ENCODE results near the gene TIMP4. TPM values are rescaled to one million over a fixed set of nuclear protein-coding genes. Genes with fewer than 3 reads are reported as not detected.

The TIMP4 gene
- total and polyA plus RNA-seq, 5 donors: 13.7 to 33.7 (median 18.6) TPM

DNA sequence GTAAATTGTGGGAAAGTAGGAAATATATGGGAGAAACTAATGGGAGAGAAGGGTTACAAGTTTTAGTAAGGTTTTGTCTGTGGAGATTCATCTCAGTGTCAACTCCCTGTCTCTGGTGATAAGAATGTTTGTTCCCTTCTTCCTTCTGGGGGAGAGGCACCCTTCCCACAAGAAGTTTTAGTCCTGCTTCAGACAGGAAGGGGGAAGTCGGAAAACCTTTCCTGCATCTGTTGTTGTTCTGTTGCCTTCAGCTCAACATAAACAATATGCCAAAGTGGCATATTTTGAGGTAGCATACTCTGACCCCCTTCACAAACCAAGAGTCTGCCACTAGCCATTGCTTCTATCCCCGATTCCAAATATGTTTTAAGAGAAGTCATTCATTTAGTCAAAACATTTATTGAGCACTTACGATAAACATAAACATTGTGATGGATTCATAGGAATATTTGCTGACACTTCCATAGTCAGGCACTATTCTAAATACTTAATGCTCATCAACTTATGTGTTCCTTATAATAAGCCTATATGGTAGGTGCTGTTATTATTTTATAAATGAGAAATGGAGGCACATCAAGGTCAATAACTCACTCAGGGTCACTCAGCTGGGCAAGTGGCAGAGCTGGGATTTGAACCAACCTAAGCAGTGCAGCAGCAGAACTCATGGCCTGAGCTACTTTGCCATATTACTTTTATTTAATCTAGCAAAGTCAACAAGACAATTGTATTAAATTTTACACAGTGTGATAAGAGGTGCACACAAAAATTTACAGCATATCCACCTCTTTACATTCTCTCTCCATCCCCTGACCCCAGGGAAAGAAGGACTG, 34.2 kb upstream of the TIMP4 start:
- WGBS: 88% methylated on average over 3 of the region's 3 CpGs
- Histone ChIP-seq H3K27ac (ENCODE audit: low read length) (no peak overlapping the region), H3K27me3 (ENCODE audit: control insufficient read depth, insufficient read depth) (no peaks in the 10 kb centered on the region), H3K4me3 (ENCODE audit: low read length) (no peak overlapping the region), H3K4me1 (ENCODE audit: control insufficient read depth, insufficient read depth, low read length) (peaks cover 7% of the 10 kb centered on the region), H3K9me3 (ENCODE audit: control insufficient read depth, low read length) (no peaks in the 10 kb centered on the region)
- no peak for ATAC-seq
- intact Hi-C loops (cut with DNase I): no loop called here
- DNase-seq: no peak

- Histone ChIP-seq H3K9me3 (ENCODE audit: control insufficient read depth, low read length) (no peaks in the 10 kb centered on the region), H3K4me3 (ENCODE audit: low read length) (no peak overlapping the region), H3K27ac (ENCODE audit: low read length) (no peak overlapping the region), H3K27me3 (ENCODE audit: control insufficient read depth, insufficient read depth) (no peaks in the 10 kb centered on the region), H3K4me1 (ENCODE audit: control insufficient read depth, insufficient read depth, low read length) (peaks cover 9% of the 10 kb centered on the region)
- intact Hi-C loops (cut with DNase I): no loop called here
- WGBS: 91% methylated on average over 8 of the region's 8 CpGs
- no peak for DNase-seq
- ATAC-seq: no peak
Observed at GRCh38 chr3:12192173-12192572, 33.5 kb upstream of the TIMP4 start.

DNA sequence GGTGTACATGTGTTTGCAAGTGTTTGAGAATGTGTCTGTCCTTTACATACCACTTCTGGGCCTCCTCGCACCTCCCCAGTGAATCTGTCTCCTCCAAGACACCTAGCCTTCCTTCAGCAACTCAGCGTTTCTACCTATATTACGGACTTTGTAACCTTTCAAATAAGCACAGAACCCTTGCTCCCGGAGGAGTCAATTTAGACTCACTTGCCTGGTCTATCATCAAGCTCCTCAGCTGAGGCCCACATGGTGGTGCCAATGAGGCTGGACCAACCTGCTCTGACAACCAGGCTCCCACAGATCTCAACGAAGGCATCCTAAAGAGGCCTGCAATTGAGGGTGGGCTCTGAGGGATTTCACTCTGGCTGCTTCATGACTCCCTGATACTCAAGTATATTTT, 32.8 kb upstream of the TIMP4 start:
- H3K27ac ChIP-seq (ENCODE audit: low read length): no peak overlapping the region
- peaks cover 9% of the 10 kb centered on the region for H3K4me1 ChIP-seq (ENCODE audit: control insufficient read depth, insufficient read depth, low read length)
- no peaks in the 10 kb centered on the region for H3K9me3 ChIP-seq (ENCODE audit: control insufficient read depth, low read length)
- H3K4me3 ChIP-seq (ENCODE audit: low read length): no peak overlapping the region
- H3K27me3 ChIP-seq (ENCODE audit: control insufficient read depth, insufficient read depth): no peaks in the 10 kb centered on the region
- DNase-seq (no peak), ATAC-seq (no peak)
- intact Hi-C loops (cut with DNase I): no loop called here
- WGBS: 91% methylated on average over 5 of the region's 5 CpGs

DNA sequence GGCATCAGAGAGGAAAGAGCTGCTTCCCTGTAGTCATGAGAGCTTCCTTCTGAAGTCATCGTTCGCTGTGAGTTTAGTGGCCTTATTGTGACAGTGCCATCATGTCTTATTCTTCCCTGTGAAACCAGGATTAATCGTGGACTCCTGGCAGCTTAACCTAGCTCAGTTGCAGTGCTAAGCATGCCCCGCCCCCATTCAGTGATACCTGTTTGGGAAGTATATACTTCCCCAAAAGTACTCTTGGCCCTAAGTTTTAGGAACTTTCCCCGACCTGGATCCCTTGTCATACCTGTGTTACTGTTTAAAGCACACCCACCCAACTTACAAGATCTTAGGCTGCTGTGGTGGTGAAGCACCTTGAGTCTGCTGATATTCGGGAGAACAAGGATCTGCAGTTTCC, 32.1 kb upstream of the TIMP4 start:
- H3K4me3 ChIP-seq (ENCODE audit: low read length): no peak overlapping the region
- 88% methylated on average over 6 of the region's 6 CpGs for WGBS
- DNase-seq (no peak), ATAC-seq (no peak)
- peaks cover 9% of the 10 kb centered on the region for H3K4me1 ChIP-seq (ENCODE audit: control insufficient read depth, insufficient read depth, low read length)
- no peaks in the 10 kb centered on the region for H3K27me3 ChIP-seq (ENCODE audit: control insufficient read depth, insufficient read depth)
- intact Hi-C loops (cut with DNase I): no loop called here
- H3K27ac ChIP-seq (ENCODE audit: low read length): no peak overlapping the region
- no peaks in the 10 kb centered on the region for H3K9me3 ChIP-seq (ENCODE audit: control insufficient read depth, low read length)

GRCh38 chr3:12190221-12190807, 31.6 kb upstream of the TIMP4 start:
- H3K4me1 ChIP-seq (ENCODE audit: control insufficient read depth, insufficient read depth, low read length): peaks cover 9% of the 10 kb centered on the region
- intact Hi-C loops (cut with DNase I): no loop called here

GRCh38 chr3:12188681-12189287, 30.1 kb upstream of the TIMP4 start:
- WGBS: 66% methylated on average over 8 of the region's 8 CpGs
- H3K9me3 ChIP-seq (ENCODE audit: control insufficient read depth, low read length): no peaks in the 10 kb centered on the region
- no peaks in the 10 kb centered on the region for H3K27me3 ChIP-seq (ENCODE audit: control insufficient read depth, insufficient read depth)
- no peak for DNase-seq
- ATAC-seq: no peak
- H3K27ac ChIP-seq (ENCODE audit: low read length): no peak overlapping the region
- intact Hi-C loops (cut with DNase I): no loop called here
- no peak overlapping the region for H3K4me3 ChIP-seq (ENCODE audit: low read length)
- H3K4me1 ChIP-seq (ENCODE audit: control insufficient read depth, insufficient read depth, low read length): peaks cover 6% of the 10 kb centered on the region

More at GRCh38 chr3:12190221-12190807, 31.6 kb upstream of the TIMP4 start:
- 67% methylated on average over 9 of the region's 9 CpGs for WGBS
- no peak for DNase-seq
- H3K9me3 ChIP-seq (ENCODE audit: control insufficient read depth, low read length): no peaks in the 10 kb centered on the region
- ATAC-seq: no peak
- no peaks in the 10 kb centered on the region for H3K27me3 ChIP-seq (ENCODE audit: control insufficient read depth, insufficient read depth)
- no peak overlapping the region for H3K4me3 ChIP-seq (ENCODE audit: low read length)
- no peak overlapping the region for H3K27ac ChIP-seq (ENCODE audit: low read length)

GRCh38 chr3:12188328-12188648, 29.6 kb upstream of the TIMP4 start:
- intact Hi-C loops (cut with DNase I): no loop called here
- Histone ChIP-seq H3K27ac (ENCODE audit: low read length) (peak overlapping the region; percentile 18), H3K4me3 (ENCODE audit: low read length) (no peak overlapping the region), H3K9me3 (ENCODE audit: control insufficient read depth, low read length) (no peaks in the 10 kb centered on the region), H3K27me3 (ENCODE audit: control insufficient read depth, insufficient read depth) (no peaks in the 10 kb centered on the region), H3K4me1 (ENCODE audit: control insufficient read depth, insufficient read depth, low read length) (peaks cover 6% of the 10 kb centered on the region)
- DNase-seq (no peak), ATAC-seq (no peak)
- WGBS: 66% methylated on average over 4 of the region's 4 CpGs

GRCh38 chr3:12187448-12188327, 29.0 kb upstream of the TIMP4 start:
- Histone ChIP-seq H3K4me3 (ENCODE audit: low read length) (no peak overlapping the region), H3K27me3 (ENCODE audit: control insufficient read depth, insufficient read depth) (no peaks in the 10 kb centered on the region), H3K4me1 (ENCODE audit: control insufficient read depth, insufficient read depth, low read length) (peaks cover 6% of the 10 kb centered on the region), H3K27ac (ENCODE audit: low read length) (peak overlapping the region; percentile 43), H3K9me3 (ENCODE audit: control insufficient read depth, low read length) (no peaks in the 10 kb centered on the region)
- DNase-seq: peak; percentile 50 to 81 (median 77)
- 36% methylated on average over 7 of the region's 7 CpGs for WGBS
- intact Hi-C loops (cut with DNase I): no loop called here
- ATAC-seq: peak; percentile 73 to 74

DNA sequence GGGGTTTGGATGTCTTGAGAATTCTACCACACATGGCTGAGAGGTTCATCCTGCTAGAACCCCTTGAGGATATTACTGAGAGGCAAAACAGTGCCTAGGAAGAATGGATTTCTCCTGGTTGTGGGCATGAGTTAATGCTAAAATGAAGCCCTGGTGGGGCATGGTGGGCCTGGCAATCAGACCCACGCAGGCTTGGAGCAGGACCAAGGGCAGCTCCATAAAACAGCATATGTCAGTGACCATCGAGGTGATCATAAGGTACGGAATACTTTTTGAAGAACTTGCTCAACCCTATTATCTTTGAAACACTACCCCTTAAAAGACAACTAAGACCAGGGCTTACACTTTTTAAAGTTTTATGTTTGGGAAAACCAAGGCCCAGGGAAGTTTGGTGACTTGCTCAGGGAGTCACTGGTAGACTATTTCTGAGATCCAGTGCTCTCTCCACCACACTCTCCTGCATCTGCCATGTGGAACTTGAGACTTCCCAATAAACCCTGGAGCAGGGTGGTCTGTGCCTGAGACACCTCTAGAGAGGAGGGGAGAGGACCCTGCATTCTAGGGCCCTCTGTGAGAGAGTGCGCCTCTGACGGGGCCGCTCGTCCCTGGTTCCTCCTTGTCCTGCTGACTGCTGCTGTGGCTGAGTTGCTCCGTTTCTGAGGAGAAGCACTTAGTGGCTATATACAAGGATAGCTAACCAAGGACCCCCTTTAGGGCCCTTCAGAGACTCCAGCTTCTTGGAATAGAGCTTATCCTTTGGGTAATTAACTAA, 28.0 kb upstream of the TIMP4 start:
- DNase-seq (no peak), ATAC-seq (no peak)
- Histone ChIP-seq H3K4me1 (ENCODE audit: control insufficient read depth, insufficient read depth, low read length) (peaks cover 6% of the 10 kb centered on the region), H3K4me3 (ENCODE audit: low read length) (no peak overlapping the region), H3K27ac (ENCODE audit: low read length) (no peak overlapping the region), H3K27me3 (ENCODE audit: control insufficient read depth, insufficient read depth) (no peaks in the 10 kb centered on the region), H3K9me3 (ENCODE audit: control insufficient read depth, low read length) (no peaks in the 10 kb centered on the region)
- intact Hi-C loops (cut with DNase I): no loop called here
- 84% methylated on average over 8 of the region's 8 CpGs for WGBS

- H3K4me3 ChIP-seq (ENCODE audit: low read length): no peak overlapping the region
- no peak overlapping the region for H3K27ac ChIP-seq (ENCODE audit: low read length)
- no peaks in the 10 kb centered on the region for H3K27me3 ChIP-seq (ENCODE audit: control insufficient read depth, insufficient read depth)
- H3K9me3 ChIP-seq (ENCODE audit: control insufficient read depth, low read length): no peaks in the 10 kb centered on the region
- intact Hi-C loops (cut with DNase I): no loop called here
- ATAC-seq (no peak), DNase-seq (no peak)
- H3K4me1 ChIP-seq (ENCODE audit: control insufficient read depth, insufficient read depth, low read length): peaks cover 6% of the 10 kb centered on the region
- 75% methylated on average over 4 of the region's 4 CpGs for WGBS
Observed at GRCh38 chr3:12186046-12186445, 27.3 kb upstream of the TIMP4 start.

All from right cardiac atrium (tissue), 5 donors.